ENCODE data around the gene UGT1A10. TPM values are rescaled to one million over a fixed set of nuclear protein-coding genes. Genes with fewer than 3 reads are reported as not detected.

The UGT1A10 gene
- total RNA-seq, 1 experiment from 2014 or later = not detected

GRCh38 chr2:233820774-233821105 lies 184.5 kb downstream of the UGT1A10 start:
- Histone ChIP-seq H2AFZ (ENCODE audit: low read length) (no peak overlapping the region), H3K79me1 (ENCODE audit: insufficient read depth, low read depth, low read length, poor library complexity, severe bottlenecking) (no peaks in the 10 kb centered on the region), H2BK120ac (ENCODE audit: low read depth, low read length, poor library complexity, severe bottlenecking) (no peak overlapping the region), H3K4me1 (ENCODE audit: insufficient read depth, low read length) (no peaks in the 10 kb centered on the region), H3K18ac (ENCODE audit: insufficient read length, low read depth, low read length) (no peak overlapping the region), H3K79me2 (ENCODE audit: insufficient read depth, low read length) (no peaks in the 10 kb centered on the region), H2BK5ac (ENCODE audit: insufficient read length, low read length) (no peak overlapping the region), H2AK5ac (ENCODE audit: insufficient read length, low read length) (no peak overlapping the region), H4K8ac (replicated peaks; ENCODE audit: insufficient read length, low read depth, low read length) (no peak overlapping the region), H3K14ac (ENCODE audit: insufficient read depth, low read length) (no peak overlapping the region), H3K9ac (ENCODE audit: extremely low read depth, insufficient read length, low read length) (no peak overlapping the region), H3T11ph (ENCODE audit: low read length) (no peak overlapping the region), H3K56ac (ENCODE audit: insufficient read length, low read depth, low read length) (no peak overlapping the region), H3K4me2 (ENCODE audit: insufficient read depth, insufficient read length, low read length) (no peak overlapping the region), H4K5ac (ENCODE audit: insufficient read length, low read depth, low read length) (no peak overlapping the region), H2BK15ac (ENCODE audit: low read depth, low read length) (no peak overlapping the region), H2BK20ac (ENCODE audit: low read depth, low read length, poor library complexity, severe bottlenecking) (no peak overlapping the region), H3K4ac (ENCODE audit: low read depth, low read length) (no peak overlapping the region), H3K27ac (ENCODE audit: insufficient read length, low read depth, low read length) (no peak overlapping the region), H4K91ac (ENCODE audit: insufficient read length, low read depth, low read length) (no peak overlapping the region), H3K27me3 (ENCODE audit: insufficient read depth, low read length) (no peaks in the 10 kb centered on the region), H3K23ac (ENCODE audit: insufficient read length, low read depth, low read length) (no peak overlapping the region), H3K23me2 (ENCODE audit: insufficient read length, low read depth, low read length, poor library complexity, severe bottlenecking) (no peaks in the 10 kb centered on the region), H3K9me3 (ENCODE audit: control insufficient read depth, low read depth, low read length) (no peaks in the 10 kb centered on the region), H2BK12ac (ENCODE audit: insufficient read length, low read depth, low read length) (no peak overlapping the region), H4K20me1 (ENCODE audit: control insufficient read depth, insufficient read depth, insufficient read length) (no peaks in the 10 kb centered on the region)
- no peak overlapping the region for H3K27ac Mint-ChIP-seq
- H3K9me3 Mint-ChIP-seq = peaks cover 0 to 1% of the 10 kb centered on the region in 2 experiments; a peak in 3 of 5 replicates
- H3K36me3 Mint-ChIP-seq (ENCODE audit: insufficient read depth in 1 of 3, low read depth in 3 of 3) = no peaks in the 10 kb centered on the region
- no CpG with 5 or more reads among the region's 6 CpGs for WGBS (ENCODE audit: extremely low coverage, insufficient read length, low lambda C conversion rate)
- H3K4me3 Mint-ChIP-seq = no peak overlapping the region
- peaks cover 1% of the 10 kb centered on the region; the same call in 1 of the 2 replicates for H3K27me3 Mint-ChIP-seq (ENCODE audit: low read depth)
- peak; percentile 17 for DNase-seq
- no peaks in the 10 kb centered on the region; a peak in 1 of 4 replicates for H3K4me1 Mint-ChIP-seq
- no peak for TF ChIP-seq CTCF (conservative IDR thresholded peaks at IDR 0.05)
